Fibroblast of lung (primary cell): Measurements from ENCODE around the gene LGR4.

Source experiments
- EZH2 ChIP-seq: IDR thresholded peaks from 2 replicates; pipeline ENCODE4 v1.5.1; 2012; ENCODE audit warnings: low read length, control low read depth, mild to moderate bottlenecking; ENCODE audit errors: missing control alignments
- TF ChIP-seq, protein P1 (sequence below), 2 donors: IDR thresholded peaks in 1 of 2; conservative IDR thresholded peaks in 1 of 2; 1 replicate in 1 of 2; 2 replicates in 1 of 2; pipeline ENCODE4 v1.5.1; 2011 to 2012; ENCODE audit warnings: low read length in 2 of 2, control low read depth in 1 of 2, inconsistent platforms in 1 of 2, low read depth in 1 of 2, mild to moderate bottlenecking in 1 of 2

DNA sequence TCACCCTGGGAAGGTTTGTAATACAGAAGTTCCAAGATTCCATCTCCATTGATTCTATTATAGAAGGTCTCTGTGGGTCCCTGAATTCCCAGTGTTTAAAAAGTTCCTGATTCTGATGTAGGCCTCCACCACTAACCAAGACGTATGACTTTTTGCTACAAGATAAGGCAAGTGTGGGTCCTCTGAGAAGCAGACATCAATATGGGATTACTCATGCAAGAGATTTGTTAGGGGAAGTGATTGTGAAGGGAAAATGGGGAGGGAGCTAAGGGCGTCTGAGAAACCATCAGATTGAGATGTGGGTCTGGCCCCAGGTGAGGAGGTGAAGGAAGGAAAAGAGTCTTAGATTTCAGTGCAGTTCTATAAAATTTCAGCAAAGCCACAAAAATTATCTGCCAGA is 10.2 kb upstream of the LGR4 start:
- TF ChIP-seq, protein P1, sequence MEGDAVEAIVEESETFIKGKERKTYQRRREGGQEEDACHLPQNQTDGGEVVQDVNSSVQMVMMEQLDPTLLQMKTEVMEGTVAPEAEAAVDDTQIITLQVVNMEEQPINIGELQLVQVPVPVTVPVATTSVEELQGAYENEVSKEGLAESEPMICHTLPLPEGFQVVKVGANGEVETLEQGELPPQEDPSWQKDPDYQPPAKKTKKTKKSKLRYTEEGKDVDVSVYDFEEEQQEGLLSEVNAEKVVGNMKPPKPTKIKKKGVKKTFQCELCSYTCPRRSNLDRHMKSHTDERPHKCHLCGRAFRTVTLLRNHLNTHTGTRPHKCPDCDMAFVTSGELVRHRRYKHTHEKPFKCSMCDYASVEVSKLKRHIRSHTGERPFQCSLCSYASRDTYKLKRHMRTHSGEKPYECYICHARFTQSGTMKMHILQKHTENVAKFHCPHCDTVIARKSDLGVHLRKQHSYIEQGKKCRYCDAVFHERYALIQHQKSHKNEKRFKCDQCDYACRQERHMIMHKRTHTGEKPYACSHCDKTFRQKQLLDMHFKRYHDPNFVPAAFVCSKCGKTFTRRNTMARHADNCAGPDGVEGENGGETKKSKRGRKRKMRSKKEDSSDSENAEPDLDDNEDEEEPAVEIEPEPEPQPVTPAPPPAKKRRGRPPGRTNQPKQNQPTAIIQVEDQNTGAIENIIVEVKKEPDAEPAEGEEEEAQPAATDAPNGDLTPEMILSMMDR (conservative IDR thresholded peaks at IDR 0.05 in 1 of 2, IDR thresholded peaks at IDR 0.05 in 1 of 2; ENCODE audit: low read depth in 1 of 2, low read length in 2 of 2) = no peak
- TF ChIP-seq EZH2 = no peak
